ENCODE measurements around the gene SPRED2.

SPRED2 gene

GRCh38 chr2:65300761-65301711 is 131.4 kb downstream of the SPRED2 start:
- peak; percentile 63 for DNase-seq

- DNase-seq, result no peak
These were observed 132.2 kb downstream of the SPRED2 start for GRCh38 chr2:65300134-65300760.

DNA sequence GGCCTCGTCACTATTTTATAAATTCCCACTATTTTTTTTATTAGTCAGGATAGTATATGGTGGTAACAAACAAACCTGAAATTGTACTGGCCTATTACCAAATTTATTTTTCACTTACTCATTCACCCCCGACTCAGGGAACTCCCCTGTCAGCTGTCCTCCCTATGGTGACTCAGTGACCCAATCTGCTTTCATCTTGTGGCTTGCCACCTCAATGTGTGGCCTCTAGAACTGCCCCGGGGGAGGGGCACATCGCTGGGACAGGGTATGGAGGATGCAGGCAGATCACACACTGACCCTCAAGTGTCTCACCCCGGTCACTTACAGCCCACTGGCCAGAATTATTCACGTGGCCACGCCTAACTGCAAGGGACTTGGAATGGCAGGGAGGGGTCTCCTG is 133.2 kb downstream of the SPRED2 start:
- DNase-seq, result no peak

DNA sequence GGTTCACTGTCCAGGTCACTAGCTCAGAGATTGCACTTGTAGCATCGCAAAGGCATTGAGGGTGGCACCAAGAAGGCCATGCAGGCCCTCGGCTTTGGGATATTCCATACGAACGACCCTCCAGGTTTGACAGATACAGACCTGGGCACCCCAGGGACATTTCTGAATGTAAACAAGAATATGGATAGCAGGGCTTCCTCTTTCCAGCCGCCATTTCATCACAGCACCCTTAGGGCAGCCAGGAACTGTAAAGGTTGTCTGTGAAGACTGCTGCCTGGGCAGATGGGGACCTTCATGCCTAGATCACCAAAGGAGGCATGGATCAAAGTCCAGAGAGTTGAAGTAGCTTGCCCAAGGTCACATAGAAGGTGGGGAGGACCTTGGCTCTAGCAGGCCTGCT is 134.3 kb downstream of the SPRED2 start:
- DNase-seq, result no peak

DNA sequence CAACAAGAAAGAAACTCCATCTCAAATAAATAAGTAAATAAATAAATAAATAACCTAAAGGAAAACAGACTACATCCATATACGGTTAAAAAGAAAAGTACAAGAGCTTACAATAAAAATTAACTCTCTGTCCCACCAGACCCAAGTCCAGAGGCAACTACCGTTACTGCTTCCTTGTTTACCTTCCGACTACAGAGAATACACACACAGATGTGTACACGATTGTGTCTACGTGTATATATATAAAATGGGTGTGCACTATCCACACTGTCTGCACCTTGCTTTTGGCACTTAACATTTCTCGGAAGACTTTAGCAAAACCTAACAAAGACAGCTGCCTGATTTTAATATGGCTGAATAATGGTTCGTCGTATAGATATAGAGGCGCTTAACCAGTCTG is 134.9 kb downstream of the SPRED2 start:
- no peak for DNase-seq

DNA sequence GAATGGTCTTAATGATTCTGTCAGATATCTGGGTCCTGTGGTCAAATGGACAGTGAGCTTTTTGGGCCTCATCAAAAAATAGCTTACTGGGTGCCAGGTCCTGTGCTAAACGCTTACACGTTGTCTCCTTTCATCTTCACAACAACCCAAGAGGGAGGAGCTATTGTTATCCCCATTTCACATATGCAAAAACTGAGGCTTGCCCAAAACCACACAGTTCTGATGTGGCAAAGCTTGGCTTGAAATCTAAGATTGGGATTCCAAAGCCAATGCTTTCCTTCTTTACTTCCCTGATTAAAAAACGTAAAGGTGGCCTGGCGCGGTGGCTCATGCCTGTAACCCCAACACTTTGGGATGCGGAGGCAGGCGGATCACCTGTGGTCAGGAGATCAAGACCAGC is 135.4 kb downstream of the SPRED2 start:
- DNase-seq, result no peak

DNA sequence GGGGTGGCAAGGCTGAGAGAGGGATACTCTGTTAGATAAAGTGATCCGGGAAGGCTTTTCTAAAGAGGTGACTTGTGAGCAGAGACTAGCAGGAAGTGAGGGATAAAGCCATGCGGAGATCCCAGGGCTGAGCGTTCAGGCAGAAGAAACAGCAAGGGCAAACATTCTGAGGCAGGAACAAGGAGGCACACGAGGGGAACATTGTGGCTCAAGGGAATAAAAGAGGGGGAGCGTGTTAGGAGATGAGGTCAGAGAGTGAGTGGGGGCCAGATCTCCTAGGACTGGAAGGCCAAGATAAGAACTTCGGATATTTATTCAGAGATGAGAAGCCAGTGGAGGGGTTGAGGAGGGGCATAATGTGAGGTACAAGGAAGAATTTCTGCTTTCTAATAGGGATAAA is 137.7 kb downstream of the SPRED2 start:
- no peak for DNase-seq

DNA sequence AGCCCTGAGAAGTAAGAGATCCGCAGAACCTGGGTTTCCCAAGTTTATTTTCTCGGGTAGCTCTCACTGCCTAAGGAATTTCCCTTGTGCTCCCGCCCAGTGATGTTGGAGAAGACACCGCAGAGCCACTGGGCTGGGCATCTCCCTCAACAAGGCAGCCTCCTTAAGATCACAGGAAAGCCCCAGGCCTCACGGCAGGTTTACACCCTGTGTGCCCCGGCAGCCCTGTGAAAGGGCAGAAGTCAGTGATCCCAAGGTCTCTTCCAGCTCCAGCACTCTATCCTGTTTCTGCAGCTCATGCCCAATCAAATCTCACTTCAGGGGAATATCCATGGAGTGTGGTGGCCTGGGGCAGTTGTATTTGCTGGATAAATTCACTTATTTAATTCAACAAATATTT is 138.3 kb downstream of the SPRED2 start:
- no peak for DNase-seq

- DNase-seq, result no peak
These were observed 139.0 kb downstream of the SPRED2 start for GRCh38 chr2:65293376-65293775.

DNA sequence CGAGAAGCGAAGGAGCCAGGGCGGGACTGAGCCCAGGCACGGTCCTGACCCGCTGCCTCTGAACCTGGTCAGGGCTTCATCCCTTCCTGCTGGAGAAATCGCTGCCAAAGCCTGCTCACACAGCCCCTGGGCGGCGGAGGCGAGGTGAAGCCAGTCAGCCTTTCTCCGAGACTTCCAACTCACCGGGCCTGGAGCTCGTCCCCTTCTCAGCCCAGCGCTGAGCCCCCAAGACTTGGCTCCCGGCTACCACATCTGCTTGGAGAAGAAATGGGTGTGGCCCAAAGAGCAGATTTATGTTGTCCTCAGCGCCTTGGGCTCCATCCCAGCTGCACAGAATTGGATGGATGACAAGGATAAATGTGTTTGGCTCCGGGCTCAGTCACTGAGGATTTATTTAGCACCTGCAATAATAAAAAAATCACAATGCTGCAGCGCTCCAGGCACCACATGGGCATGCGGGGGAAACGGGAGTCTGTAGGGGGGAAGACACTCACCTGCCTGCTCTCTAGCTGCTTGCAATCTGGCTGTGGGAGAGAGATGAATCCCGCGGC is 139.9 kb downstream of the SPRED2 start:
- DNase-seq, result peak; percentile 56

DNA sequence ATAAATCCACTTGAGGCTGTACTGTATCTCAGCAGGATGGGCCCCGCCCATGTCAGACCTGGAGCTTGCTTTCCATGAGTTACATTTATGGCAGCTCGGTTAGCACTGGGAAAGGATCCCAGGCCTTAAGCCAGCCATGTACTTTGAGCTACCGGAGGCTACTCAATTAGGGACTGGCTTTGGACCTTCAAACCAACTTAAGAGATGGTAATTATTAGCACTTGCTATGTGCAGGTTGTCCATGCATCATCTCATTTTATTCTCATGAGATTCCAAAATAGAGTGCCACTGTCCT is 140.3 kb downstream of the SPRED2 start:
- DNase-seq, result no peak

- no peak for DNase-seq
These were observed 140.9 kb downstream of the SPRED2 start for GRCh38 chr2:65291216-65292105.

DNA sequence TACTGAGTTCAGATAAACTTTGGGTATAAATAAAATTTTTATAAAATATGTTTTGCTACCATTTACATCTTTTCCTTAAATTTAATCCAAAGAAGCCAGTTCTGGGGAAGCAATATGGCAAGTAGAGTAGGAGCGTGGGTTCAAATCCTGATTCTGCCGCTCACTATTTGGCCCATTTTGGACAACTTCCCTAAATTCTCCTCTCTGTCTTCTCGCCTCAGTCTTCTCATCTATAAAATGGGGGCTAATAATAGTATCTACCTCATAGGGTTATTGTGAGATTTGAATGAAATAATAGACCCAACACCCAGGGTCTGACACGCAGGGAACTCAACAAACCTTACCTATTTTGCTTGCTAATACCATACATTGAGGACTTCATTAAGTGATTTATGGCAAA is 145.0 kb downstream of the SPRED2 start:
- no peak for DNase-seq

GRCh38 chr2:65282477-65283053 is 149.8 kb downstream of the SPRED2 start:
- no peak for DNase-seq

- DNase-seq, result peak; percentile 46
These were observed 150.6 kb downstream of the SPRED2 start for GRCh38 chr2:65281627-65282351.

GRCh38 chr2:65279756-65280155 is 152.6 kb downstream of the SPRED2 start:
- DNase-seq, result no peak

- no peak for DNase-seq
These were observed 153.8 kb downstream of the SPRED2 start for GRCh38 chr2:65278531-65278981.

DNA sequence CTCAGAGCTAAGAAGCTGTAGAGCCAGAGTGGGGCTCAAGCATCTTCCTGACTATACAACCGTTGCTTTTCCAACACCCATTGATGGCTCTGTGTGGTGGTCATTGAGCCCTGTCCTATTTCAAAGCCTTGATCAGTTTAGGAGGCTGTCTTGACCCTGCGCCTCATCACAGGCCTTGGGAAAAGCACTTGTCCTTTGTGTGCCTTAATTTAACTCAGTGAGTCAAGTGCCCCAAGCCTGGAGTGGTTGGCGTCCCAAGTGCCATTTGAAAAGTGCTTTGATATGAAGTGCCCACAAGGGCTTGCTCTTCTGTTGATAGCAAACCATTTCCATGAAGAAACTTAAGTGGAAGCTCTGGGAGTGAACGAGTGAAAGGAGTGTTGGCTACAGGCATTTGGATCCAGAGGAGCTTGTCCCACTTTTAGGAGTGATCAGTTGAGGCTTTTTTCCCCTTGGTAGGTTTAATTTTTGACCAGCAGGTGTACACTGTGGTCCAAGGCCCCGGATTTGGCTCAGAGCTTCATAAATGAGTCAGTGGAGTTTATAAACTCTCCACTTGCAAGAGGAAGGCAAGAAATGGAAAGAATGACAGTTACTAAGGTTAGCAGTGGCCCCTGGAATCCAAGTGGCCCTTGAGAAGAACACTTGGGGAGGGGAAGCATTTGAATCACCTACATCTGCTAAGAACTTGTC is 154.5 kb downstream of the SPRED2 start:
- no peak for DNase-seq

- DNase-seq, result no peak
These were observed 155.3 kb downstream of the SPRED2 start for GRCh38 chr2:65277118-65277517.

GRCh38 chr2:65276609-65277008 is 155.8 kb downstream of the SPRED2 start:
- DNase-seq, result no peak
